Measurements from ENCODE around the gene PRKCH. TPM values are rescaled to one million over a fixed set of nuclear protein-coding genes. Genes with fewer than 3 reads are reported as not detected.

PRKCH gene
- total and polyA plus RNA-seq, 10 of the 15 experiments (the other 5 are each of a cell fraction or from before 2014, with no cell fraction given) = 10.7 to 140 (median 33.2) TPM

DNA sequence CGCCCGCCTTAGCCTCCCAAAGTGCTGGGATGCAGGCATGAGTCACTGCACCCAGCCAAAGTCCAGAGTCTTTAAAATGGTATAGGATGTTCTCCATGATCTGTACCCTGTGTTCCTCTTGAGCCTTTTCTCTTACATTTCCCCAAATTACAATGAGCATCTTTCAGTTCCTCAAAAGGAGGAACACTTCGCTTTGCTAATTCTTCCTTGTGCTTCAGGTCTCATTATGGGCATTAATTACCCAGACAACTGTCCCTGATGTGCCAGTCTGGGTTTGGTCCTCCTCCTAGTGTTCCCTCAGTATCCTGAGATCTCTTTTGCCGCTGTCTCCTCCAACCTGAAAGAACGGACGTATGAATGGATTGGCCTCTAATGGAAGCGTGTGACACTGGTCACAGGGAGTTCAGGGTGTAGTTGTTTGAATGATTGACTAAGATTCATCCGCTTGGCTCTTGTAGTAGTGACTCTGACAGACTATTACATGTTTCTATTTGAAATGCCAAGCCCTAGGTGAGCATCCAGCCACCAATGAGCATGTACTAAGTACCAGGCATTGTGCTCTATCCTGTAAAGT lies 8.2 kb downstream of the PRKCH start (continued):
- no peak for TF ChIP-seq CHD4 (IDR thresholded peaks at IDR 0.05)
- TF ChIP-seq SPI1 (IDR thresholded peaks at IDR 0.05; ENCODE audit: borderline replicate concordance, insufficient read depth, low read depth, low read length) = peak; percentile 97
- TF ChIP-seq MTA3 (IDR thresholded peaks at IDR 0.05; ENCODE audit: borderline replicate concordance, low read length) = 0 out of 2 replicates have a peak, but pooled peaks have one; percentile 48
- no peak for TF ChIP-seq NFXL1 (IDR thresholded peaks at IDR 0.05; ENCODE audit: borderline replicate concordance)
- TF ChIP-seq ZNF24 (IDR thresholded peaks at IDR 0.05) = peak; percentile 56; the same call in 1 of the 2 replicates
- TF ChIP-seq ZNF207 (IDR thresholded peaks at IDR 0.05; ENCODE audit: borderline replicate concordance) = no peak
- TF ChIP-seq, protein P1, sequence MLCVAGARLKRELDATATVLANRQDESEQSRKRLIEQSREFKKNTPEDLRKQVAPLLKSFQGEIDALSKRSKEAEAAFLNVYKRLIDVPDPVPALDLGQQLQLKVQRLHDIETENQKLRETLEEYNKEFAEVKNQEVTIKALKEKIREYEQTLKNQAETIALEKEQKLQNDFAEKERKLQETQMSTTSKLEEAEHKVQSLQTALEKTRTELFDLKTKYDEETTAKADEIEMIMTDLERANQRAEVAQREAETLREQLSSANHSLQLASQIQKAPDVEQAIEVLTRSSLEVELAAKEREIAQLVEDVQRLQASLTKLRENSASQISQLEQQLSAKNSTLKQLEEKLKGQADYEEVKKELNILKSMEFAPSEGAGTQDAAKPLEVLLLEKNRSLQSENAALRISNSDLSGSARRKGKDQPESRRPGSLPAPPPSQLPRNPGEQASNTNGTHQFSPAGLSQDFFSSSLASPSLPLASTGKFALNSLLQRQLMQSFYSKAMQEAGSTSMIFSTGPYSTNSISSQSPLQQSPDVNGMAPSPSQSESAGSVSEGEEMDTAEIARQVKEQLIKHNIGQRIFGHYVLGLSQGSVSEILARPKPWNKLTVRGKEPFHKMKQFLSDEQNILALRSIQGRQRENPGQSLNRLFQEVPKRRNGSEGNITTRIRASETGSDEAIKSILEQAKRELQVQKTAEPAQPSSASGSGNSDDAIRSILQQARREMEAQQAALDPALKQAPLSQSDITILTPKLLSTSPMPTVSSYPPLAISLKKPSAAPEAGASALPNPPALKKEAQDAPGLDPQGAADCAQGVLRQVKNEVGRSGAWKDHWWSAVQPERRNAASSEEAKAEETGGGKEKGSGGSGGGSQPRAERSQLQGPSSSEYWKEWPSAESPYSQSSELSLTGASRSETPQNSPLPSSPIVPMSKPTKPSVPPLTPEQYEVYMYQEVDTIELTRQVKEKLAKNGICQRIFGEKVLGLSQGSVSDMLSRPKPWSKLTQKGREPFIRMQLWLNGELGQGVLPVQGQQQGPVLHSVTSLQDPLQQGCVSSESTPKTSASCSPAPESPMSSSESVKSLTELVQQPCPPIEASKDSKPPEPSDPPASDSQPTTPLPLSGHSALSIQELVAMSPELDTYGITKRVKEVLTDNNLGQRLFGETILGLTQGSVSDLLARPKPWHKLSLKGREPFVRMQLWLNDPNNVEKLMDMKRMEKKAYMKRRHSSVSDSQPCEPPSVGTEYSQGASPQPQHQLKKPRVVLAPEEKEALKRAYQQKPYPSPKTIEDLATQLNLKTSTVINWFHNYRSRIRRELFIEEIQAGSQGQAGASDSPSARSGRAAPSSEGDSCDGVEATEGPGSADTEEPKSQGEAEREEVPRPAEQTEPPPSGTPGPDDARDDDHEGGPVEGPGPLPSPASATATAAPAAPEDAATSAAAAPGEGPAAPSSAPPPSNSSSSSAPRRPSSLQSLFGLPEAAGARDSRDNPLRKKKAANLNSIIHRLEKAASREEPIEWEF (IDR thresholded peaks at IDR 0.05; ENCODE audit: insufficient replicate concordance, low read depth, low read length) = peak; percentile 11
- no peak for TF ChIP-seq ASH2L (IDR thresholded peaks at IDR 0.05; ENCODE audit: borderline replicate concordance, low read depth)
- TF ChIP-seq, protein P2, sequence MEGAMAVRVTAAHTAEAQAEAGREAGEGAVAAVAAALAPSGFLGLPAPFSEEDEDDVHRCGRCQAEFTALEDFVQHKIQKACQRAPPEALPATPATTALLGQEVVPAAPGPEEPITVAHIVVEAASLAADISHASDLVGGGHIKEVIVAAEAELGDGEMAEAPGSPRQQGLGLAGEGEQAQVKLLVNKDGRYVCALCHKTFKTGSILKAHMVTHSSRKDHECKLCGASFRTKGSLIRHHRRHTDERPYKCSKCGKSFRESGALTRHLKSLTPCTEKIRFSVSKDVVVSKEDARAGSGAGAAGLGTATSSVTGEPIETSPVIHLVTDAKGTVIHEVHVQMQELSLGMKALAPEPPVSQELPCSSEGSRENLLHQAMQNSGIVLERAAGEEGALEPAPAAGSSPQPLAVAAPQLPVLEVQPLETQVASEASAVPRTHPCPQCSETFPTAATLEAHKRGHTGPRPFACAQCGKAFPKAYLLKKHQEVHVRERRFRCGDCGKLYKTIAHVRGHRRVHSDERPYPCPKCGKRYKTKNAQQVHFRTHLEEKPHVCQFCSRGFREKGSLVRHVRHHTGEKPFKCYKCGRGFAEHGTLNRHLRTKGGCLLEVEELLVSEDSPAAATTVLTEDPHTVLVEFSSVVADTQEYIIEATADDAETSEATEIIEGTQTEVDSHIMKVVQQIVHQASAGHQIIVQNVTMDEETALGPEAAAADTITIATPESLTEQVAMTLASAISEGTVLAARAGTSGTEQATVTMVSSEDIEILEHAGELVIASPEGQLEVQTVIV (IDR thresholded peaks at IDR 0.05; ENCODE audit: borderline replicate concordance, partially characterized antibody) = no peak
- peak; percentile 97 for TF ChIP-seq IRF4 (IDR thresholded peaks at IDR 0.05; ENCODE audit: low read depth, low read length)
- no peak for TF ChIP-seq ZNF687 (IDR thresholded peaks at IDR 0.05)
- TF ChIP-seq NFYA (IDR thresholded peaks at IDR 0.05; ENCODE audit: borderline replicate concordance, low read depth, low read length) = no peak
- TF ChIP-seq, protein P3, sequence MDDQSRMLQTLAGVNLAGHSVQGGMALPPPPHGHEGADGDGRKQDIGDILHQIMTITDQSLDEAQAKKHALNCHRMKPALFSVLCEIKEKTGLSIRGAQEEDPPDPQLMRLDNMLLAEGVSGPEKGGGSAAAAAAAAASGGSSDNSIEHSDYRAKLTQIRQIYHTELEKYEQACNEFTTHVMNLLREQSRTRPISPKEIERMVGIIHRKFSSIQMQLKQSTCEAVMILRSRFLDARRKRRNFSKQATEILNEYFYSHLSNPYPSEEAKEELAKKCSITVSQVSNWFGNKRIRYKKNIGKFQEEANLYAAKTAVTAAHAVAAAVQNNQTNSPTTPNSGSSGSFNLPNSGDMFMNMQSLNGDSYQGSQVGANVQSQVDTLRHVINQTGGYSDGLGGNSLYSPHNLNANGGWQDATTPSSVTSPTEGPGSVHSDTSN (IDR thresholded peaks at IDR 0.05; ENCODE audit: insufficient replicate concordance, low read depth, low read length) = no peak
- TF ChIP-seq TCF7 (IDR thresholded peaks at IDR 0.05; ENCODE audit: borderline replicate concordance) = no peak
- TF ChIP-seq MTA2 (IDR thresholded peaks at IDR 0.05; ENCODE audit: low read depth) = peak; percentile 96
- no peak for TF ChIP-seq SMAD5 (IDR thresholded peaks at IDR 0.05; ENCODE audit: low read depth)

Measured in GM12878 (cell line).